Subcutaneous adipose tissue (tissue), 4 donors: ENCODE results near the gene SEMA7A. TPM values are rescaled to one million over a fixed set of nuclear protein-coding genes. Genes with fewer than 3 reads are reported as not detected.

Experiments
- CTCF ChIP-seq: fragments of 450-650 bp; IDR thresholded peaks from one replicate; pipeline ENCODE4 v1.5.1; 2016; ENCODE audit warnings: low read depth, mild to moderate bottlenecking, control low read depth, antibody characterized with exemption, moderate library complexity
- total RNA-seq, 4 donors: library from RNA; depleted of rRNA; stranded (reverse); fragments of >200 nt; gene quantifications; one replicate each; pipeline ENCODE4 v1.1.0, GENCODE V29; 2016

SEMA7A gene
- total RNA-seq, 4 donors from 2014 or later, result 0.38 to 2.4 (median 0.74) TPM

- no peak for TF ChIP-seq CTCF
Observed at GRCh38 chr15:74438721-74439316, 5.1 kb upstream of the SEMA7A start.

- TF ChIP-seq CTCF, result no peak
Observed at GRCh38 chr15:74438206-74438605, 4.4 kb upstream of the SEMA7A start.

- no peak for TF ChIP-seq CTCF
Observed at GRCh38 chr15:74434263-74435136, 742 bp upstream of the SEMA7A start.

- no peak for TF ChIP-seq CTCF
Observed at GRCh38 chr15:74432968-74433591, 678 bp downstream of the SEMA7A start.

- TF ChIP-seq CTCF, result no peak
Observed at GRCh38 chr15:74432271-74432967, 1.3 kb downstream of the SEMA7A start.

GRCh38 chr15:74431645-74432044 lies 2.1 kb downstream of the SEMA7A start:
- TF ChIP-seq CTCF, result no peak
